HG03571 (cell line): ENCODE data around the gene ADH7.
"Not testable (repeated sequence)": the region's sequence is repeated elsewhere in the genome, so short reads cannot be mapped to it uniquely, and the experiment has no call there.

ENCODE experiments used
- ATAC-seq: cut with Tn5 transposase; IDR thresholded peaks from one replicate; pipeline ENCODE4 v1.9.1; 2021; ENCODE audit not compliant: unreplicated experiment

The ADH7 gene

GRCh38 chr4:99382745-99383360 lies 52.3 kb downstream of the ADH7 start:
- ATAC-seq = no peak

DNA sequence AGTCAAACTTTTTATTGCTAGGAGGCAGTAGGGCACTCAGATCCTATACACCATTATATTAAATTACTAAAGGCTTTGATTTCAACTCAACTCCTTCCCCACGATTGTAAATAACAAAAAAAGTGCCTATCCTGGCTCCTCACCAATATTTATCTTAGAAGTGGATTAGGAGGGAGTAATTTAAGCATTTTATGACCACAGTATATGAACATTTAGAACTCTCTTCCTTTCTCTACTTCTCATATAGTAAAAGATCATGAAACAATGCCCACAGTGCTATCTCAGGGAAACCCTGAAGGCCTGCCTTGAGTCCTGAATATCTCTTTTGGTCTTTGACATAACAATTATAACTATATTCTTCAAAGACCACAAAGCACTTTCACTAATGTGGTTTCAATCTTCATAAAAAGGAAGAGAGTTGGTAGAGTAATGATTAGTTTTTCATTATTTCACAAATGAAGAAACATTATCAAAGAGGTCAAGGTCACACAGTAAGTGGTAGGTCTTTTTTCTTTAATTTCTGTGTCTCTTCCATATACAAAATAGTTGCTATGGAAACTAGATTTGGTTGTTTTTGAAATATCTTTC lies 53.5 kb downstream of the ADH7 start:
- peak; percentile 61 for ATAC-seq

DNA sequence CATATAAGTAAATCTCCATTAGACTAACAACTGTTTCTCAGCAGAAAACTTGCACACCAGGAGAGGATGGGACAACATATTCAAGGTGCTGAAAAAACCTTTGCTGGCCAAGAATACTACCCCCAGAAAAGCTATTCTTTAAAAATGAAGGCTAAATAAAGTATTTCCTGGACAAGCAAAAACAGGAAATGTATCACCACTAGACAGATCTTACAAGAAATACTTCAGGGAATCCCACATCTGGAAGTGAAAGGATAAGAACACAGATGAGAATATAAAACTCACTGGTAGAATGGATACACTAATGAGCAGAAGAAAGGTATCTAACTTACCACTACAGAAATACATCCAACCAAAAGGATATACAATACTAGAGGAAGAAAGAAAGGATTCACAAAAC lies 55.6 kb downstream of the ADH7 start:
- ATAC-seq = no peak

- ATAC-seq = no peak
These were observed 56.3 kb downstream of the ADH7 start for GRCh38 chr4:99378876-99379275.

- not testable (repeated sequence) for ATAC-seq
These were observed 57.8 kb downstream of the ADH7 start for GRCh38 chr4:99377341-99377740.

DNA sequence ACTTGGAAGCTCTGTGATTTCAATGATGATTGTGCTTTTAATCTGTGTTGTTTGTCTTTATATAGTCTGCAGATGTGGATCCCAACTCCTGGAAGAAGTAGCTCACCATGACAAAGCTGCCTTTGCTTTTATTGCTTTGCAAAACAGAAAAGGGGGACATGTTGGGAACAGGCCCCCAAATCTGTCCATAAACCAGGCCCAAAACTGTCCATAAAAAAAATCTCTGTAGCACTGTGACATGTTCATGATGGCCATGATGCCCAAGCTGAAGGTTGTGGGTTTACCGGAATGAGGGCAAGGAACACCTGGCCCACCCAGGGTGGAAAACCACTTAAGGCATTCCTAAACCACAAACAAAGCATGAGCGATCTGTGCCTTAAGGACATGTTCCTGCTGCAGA lies 62.7 kb downstream of the ADH7 start:
- ATAC-seq = not testable (repeated sequence)

DNA sequence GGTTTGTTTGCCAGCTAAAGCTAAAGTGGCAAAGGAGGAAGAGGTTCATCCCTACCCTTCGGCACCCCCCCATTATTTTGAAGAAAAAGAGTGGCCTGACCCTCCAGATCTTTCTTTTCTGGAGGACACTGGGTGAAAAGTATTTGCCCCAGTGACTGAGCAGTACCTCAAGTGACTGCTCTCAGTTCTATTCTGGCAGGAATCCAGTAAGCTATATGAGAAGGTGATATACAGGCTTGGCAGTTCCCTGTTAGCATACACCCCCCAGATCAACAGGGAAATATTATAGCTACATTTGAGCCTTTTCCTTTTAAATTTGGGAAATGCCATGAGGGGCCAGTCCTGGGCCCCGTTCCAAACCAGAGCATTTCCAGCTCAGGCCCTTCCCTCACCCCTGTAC lies 67.3 kb downstream of the ADH7 start:
- not testable (repeated sequence) for ATAC-seq

- no peak for ATAC-seq
These were observed 68.7 kb downstream of the ADH7 start for GRCh38 chr4:99366491-99366890.

DNA sequence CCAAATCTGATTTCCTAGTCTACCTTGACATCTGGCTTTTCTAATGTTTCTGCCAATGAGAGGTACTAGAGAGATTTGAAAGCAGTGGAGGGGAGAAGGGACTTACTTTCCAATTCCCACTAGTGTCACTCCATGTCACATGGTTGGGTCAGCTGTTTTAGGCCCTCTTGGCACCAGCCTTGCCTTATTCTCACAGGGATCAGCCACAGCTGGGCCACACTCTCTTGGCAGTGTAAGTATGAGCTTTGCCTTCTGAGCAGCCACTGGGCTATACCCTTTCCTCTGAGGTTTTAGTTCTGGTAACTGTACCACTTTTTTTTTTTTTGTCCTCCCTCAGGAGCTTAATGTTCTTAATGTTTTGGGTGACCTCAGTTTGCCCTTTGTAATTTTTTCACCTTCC lies 72.4 kb downstream of the ADH7 start:
- no peak for ATAC-seq
